Right renal cortex interstitium (tissue), 3 donors: Measurements from ENCODE around the gene UBQLNL. TPM values are rescaled to one million over a fixed set of nuclear protein-coding genes. Genes with fewer than 3 reads are reported as not detected.

Experiments
- DNase-seq, 3 donors: peaks; one replicate each; pipeline ENCODE4 v3.0.0-alpha.2; 2013; ENCODE audit warnings: low read depth in 3 of 3, low spot score in 2 of 3
- polyA plus RNA-seq, 3 donors: library from polyadenylated mRNA; unstranded; fragments of 120-200 nt; gene quantifications; one replicate each; pipeline ENCODE4 v1.2.1, GENCODE V29; 2013; ENCODE audit not compliant: insufficient read length in 3 of 3

The UBQLNL gene
- polyA plus RNA-seq, 3 donors = 0.43 to 0.57 (median 0.43) TPM

DNA sequence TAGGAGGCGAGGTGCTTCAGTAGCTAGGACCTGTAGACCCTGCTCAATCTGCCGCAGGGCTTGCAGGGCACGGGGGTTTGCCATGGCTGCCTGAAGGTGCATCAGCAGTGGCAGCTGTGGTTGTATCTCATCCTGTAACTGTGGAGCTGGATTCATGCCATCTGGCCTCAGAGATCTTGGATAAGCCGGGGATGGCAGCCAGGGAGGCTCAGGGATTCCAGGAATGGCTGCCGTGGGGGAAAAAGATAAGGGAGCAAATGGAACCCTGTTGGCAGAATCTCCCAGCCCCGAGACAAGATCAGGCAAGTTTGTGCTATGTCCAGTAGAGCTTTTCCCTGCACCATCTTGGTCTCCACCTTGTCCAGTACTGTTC, 8.6 kb downstream of the UBQLNL start:
- no peak for DNase-seq

GRCh38 chr11:5507177-5507932, 9.1 kb downstream of the UBQLNL start:
- no peak for DNase-seq

DNA sequence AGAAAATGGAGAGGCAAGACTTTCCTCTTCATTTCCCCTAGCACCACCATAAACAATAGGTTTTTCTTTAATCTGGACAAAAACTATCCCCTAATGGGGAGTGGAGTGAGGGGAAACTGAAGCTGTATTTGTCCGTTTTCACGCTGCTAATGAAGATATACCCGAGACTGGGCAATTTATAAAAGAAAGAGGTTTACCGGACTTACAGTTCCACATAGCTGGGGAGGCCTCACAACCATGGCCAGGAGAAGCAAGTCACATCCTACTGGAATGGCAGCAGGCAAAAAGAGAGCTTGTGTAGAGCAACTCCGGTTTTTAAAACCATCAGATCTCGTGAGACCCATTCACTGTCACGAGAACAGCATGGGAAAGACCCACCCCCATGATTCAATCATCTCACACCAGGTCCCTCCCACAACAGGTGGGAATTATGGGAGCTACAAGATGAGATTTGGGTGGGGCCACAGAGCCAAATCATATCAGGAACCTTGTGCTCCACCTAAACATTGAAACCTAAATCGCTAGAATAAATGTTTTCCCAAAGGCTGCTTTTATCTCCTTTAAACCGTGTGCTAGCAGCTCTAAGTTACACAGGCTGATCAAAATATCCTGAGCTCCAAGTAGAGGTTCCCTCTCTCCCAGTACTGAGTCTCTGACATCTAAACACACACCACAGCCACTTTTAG, 11.0 kb downstream of the UBQLNL start:
- DNase-seq = no peak

DNA sequence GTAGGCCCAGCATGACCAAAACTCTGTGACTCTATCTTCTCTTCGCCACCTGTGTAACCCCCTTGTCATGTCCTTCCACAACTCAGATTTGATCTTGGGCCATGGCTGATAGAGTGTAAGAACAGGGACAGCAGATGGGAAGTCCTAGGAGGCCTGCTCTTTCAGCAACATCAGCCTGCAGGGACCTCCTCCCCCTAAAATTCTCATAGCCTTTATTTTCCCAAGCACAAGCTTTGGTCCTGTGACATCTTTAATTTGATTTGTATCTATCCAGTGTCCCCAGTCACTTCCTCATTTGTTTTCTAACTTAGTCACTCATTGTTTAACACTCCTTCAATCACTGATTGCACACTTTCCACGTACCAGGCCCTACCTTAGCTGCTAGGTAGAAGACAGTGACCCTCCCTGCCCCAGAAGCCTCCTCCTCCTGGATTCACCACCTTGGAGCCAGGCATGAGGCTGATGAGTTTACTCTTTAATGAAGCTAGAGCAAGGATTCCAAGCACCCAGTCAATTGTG, 12.0 kb downstream of the UBQLNL start:
- peak in 1 of 3 donors; percentile 3 for DNase-seq

- no peak for DNase-seq
These were observed 16.1 kb downstream of the UBQLNL start for GRCh38 chr11:5500393-5500801.

GRCh38 chr11:5499671-5500070, 16.8 kb downstream of the UBQLNL start:
- DNase-seq = no peak

DNA sequence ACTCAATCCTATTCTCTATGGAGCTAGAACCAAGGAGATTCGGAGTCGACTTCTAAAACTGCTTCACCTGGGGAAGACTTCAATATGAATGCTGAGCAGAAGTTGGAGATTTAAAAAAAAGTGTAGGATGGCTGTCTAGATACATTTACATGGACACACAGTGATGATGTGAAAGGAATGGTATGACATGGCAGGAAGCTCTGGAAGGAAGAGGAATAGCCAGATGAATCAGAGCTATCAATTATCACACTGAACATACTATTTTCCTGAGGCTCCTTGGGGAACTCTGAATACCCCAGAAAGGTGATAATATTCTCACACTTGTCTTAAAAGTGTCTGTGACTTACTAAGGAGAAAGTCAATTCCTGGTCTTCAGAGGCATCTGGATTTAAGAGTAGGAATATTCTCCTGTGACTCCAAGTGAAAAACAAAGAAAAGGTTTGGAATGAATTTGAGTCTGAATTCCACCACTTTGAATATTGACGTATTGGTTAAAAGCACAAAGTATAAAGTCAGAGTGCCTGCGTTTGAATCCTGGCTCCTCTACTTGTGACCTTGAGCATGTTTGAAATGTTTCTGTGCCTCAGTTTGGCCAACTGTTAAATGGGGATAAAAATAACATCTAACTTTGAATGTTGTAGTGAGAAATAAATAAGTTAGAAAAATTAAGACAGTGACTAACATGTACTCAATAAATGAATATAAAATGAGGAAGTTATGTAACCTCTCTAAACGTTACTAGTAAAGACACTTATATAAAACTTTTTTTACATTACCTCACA, 26.7 kb downstream of the UBQLNL start:
- DNase-seq = no peak

DNA sequence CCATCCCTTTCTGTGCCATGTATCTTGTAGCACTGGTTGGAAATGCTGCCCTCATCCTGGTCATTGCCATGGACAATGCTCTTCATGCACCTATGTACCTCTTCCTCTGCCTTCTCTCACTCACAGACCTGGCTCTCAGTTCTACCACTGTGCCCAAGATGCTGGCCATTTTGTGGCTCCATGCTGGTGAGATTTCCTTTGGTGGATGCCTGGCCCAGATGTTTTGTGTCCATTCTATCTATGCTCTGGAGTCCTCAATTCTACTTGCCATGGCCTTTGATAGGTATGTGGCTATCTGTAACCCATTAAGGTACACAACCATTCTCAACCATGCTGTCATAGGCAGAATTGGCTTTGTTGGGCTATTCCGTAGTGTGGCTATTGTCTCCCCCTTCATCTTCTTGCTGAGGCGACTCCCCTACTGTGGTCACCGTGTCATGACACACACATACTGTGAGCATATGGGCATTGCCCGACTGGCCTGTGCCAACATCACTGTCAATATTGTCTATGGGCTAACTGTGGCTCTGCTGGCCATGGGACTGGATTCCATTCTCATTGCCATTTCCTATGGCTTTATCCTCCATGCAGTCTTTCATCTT, 27.6 kb downstream of the UBQLNL start:
- DNase-seq = no peak

DNA sequence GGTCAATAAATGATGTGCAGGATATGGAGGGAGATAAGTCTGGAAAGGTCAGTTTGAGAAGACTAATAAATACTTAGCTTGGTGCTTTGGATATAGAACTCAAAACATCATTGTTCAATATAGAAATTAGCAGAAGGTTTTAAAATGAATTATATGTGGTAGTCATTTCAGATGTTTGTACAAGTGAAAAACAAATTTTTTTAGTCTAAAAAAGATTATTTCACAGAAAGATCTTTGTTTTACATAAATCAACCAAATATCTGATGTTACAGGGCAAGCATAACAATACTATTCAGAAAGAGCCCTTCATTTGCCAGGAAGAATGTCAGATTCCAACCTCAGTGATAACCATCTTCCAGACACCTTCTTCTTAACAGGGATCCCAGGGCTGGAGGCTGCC, 28.1 kb downstream of the UBQLNL start, which contains the start of gene OR52D1:
OR52D1 (plus strand) TSS at position 301 of the 400 bp plus-strand sequence; CDS start at position 323, 22 bp downstream.
- DNase-seq = no peak

GRCh38 chr11:5486421-5486820, 30.1 kb downstream of the UBQLNL start:
- no peak for DNase-seq

GRCh38 chr11:5486003-5486402, 30.5 kb downstream of the UBQLNL start:
- DNase-seq = no peak

- DNase-seq = peak in 2 of 3 donors; percentile 2 to 3
These were observed 40.2 kb downstream of the UBQLNL start for GRCh38 chr11:5476186-5476819.

DNA sequence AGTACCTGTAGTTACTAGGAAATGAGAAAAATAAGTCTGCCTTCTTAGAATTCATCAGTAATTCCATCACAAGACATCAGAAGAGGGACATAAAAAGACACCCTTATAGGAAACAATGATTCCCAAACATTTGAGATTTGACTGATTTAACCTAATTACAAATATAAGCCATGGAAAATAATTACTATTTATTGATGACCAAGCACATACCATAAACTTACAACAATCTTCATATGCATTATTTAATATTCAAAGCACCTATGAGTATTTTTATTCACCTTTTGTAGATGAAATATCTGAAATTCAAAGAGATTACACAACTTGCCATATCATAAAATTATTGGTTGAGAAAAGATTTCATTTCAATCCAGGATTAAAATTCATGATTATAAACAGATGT, 42.6 kb downstream of the UBQLNL start:
- no peak for DNase-seq

DNA sequence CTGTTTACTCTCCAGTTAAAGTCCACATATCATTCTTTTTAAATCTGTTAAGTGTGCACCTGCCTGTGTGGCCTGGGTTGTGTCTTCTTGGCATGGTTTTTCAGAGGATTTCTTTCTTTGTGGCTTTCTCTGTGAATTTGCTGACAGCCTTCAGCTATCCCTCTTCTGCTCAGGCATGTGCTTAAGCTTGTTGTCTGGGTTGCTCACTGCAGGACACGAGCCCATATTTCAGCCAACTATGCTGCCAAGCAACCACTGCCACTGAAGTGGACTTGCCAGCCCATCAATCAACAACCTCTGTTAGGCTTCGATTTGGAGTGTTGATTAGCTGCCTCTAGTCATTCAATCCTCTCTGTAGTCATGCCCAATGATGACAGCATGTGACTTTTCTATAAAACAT, 49.0 kb downstream of the UBQLNL start:
- DNase-seq = no peak

Other genes starting within 250 kb of the UBQLNL start
- 10 to 100 TPM in 1 of 3 donors, 1 to 10 TPM in 2; 7.4 to 13.8 (median 8.1) TPM for gene HBE1, start 246.8 kb downstream of the UBQLNL start, polyA plus RNA-seq
- under 1 TPM in 1 of 3 donors, not detected in 2; 0.22 TPM for gene OR51B4, start 214.8 kb downstream of the UBQLNL start, polyA plus RNA-seq
- not detected for gene OR51B2, start 192.4 kb downstream of the UBQLNL start, polyA plus RNA-seq
- under 1 TPM; 0.14 to 0.49 (median 0.14) TPM for gene OR51B5, start 173.2 kb downstream of the UBQLNL start, polyA plus RNA-seq
- gene OR51B6, start 165.2 kb downstream of the UBQLNL start, polyA plus RNA-seq = not detected
- gene OR51M1, start 132.9 kb downstream of the UBQLNL start, polyA plus RNA-seq = not detected
- not detected for gene OR51Q1, start 94.6 kb downstream of the UBQLNL start, polyA plus RNA-seq
- not detected for gene OR51I1, start 75.2 kb downstream of the UBQLNL start, polyA plus RNA-seq
- gene OR51I2, start 67.4 kb downstream of the UBQLNL start, polyA plus RNA-seq = not detected
- not detected for gene OR52D1, start 28.0 kb downstream of the UBQLNL start, polyA plus RNA-seq
- not detected for gene UBQLN3, start 6.7 kb downstream of the UBQLNL start, polyA plus RNA-seq
- gene OR52H1, start 31.8 kb upstream of the UBQLNL start, polyA plus RNA-seq = not detected
- not detected for gene OR52B6, start 64.2 kb upstream of the UBQLNL start, polyA plus RNA-seq
- 10 to 100 TPM; 15.8 to 64.3 (median 50.1) TPM for gene TRIM6, start 79.9 kb upstream of the UBQLNL start, polyA plus RNA-seq
- gene TRIM34, start 108.3 kb upstream of the UBQLNL start, polyA plus RNA-seq = 10 to 100 TPM in 1 of 3 donors, 1 to 10 TPM in 2; 6.7 to 11.4 (median 8.8) TPM
- 10 to 100 TPM; 35.7 to 44.1 (median 44.0) TPM for gene TRIM5, start 168.4 kb upstream of the UBQLNL start, polyA plus RNA-seq
- gene TRIM22, start 173.1 kb upstream of the UBQLNL start, polyA plus RNA-seq = 1 to 10 TPM; 7.0 to 9.9 (median 7.3) TPM
- not detected for gene OR56B1, start 219.7 kb upstream of the UBQLNL start, polyA plus RNA-seq
- gene OR52N4, start 237.5 kb upstream of the UBQLNL start, polyA plus RNA-seq = not detected